ENCODE measurements around the gene CCDC190.
"Not testable (repeated sequence)": the region's sequence is repeated elsewhere in the genome, so short reads cannot be mapped to it uniquely, and the experiment has no call there.

GRCh38 chr1:162818666-162819065 is 42.3 kb downstream of the CCDC190 start:
- TF ChIP-seq CTCF (IDR thresholded peaks at IDR 0.05); POLR2A (IDR thresholded peaks at IDR 0.05); EP300 (IDR thresholded peaks at IDR 0.05; ENCODE audit: low read depth): not testable (repeated sequence)
